HG03342 (cell line): Measurements from ENCODE around the gene MRPS26.
"Not testable (repeated sequence)": the region's sequence is repeated elsewhere in the genome, so short reads cannot be mapped to it uniquely, and the experiment has no call there.

Experiments used
- ATAC-seq: cut with Tn5 transposase; IDR thresholded peaks from one replicate; pipeline ENCODE4 v1.9.1; 2021; ENCODE audit warnings: mild to moderate bottlenecking, moderate library complexity; ENCODE audit not compliant: unreplicated experiment

Gene MRPS26

GRCh38 chr20:3072530-3073250, 26.8 kb downstream of the MRPS26 start:
- no peak for ATAC-seq

GRCh38 chr20:3073251-3073643, 27.4 kb downstream of the MRPS26 start:
- ATAC-seq, result not testable (repeated sequence)

- ATAC-seq, result no peak
These were observed 29.0 kb downstream of the MRPS26 start for GRCh38 chr20:3074812-3075211.

GRCh38 chr20:3075315-3075714, 29.5 kb downstream of the MRPS26 start:
- not testable (repeated sequence) for ATAC-seq

- ATAC-seq, result no peak
These were observed 31.8 kb downstream of the MRPS26 start for GRCh38 chr20:3077618-3078134.

- ATAC-seq, result no peak
These were observed 35.1 kb downstream of the MRPS26 start for GRCh38 chr20:3080939-3081388.

GRCh38 chr20:3081641-3082040, 35.8 kb downstream of the MRPS26 start:
- no peak for ATAC-seq

GRCh38 chr20:3082306-3082951, 36.6 kb downstream of the MRPS26 start:
- ATAC-seq, result no peak

- ATAC-seq, result no peak
These were observed 37.4 kb downstream of the MRPS26 start for GRCh38 chr20:3082955-3083952.

GRCh38 chr20:3084283-3084985, 38.6 kb downstream of the MRPS26 start, which contains the start of gene AVP:
TSS of gene AVP (minus strand) at chr20:3084724. CDS start at chr20:3084674, 50 bp downstream.
- ATAC-seq, result no peak

- ATAC-seq, result no peak
These were observed 39.1 kb downstream of the MRPS26 start for GRCh38 chr20:3084986-3085360.

- ATAC-seq, result no peak
These were observed 39.8 kb downstream of the MRPS26 start for GRCh38 chr20:3085571-3086072.

- ATAC-seq, result no peak
These were observed 42.2 kb downstream of the MRPS26 start for GRCh38 chr20:3088031-3088430.

GRCh38 chr20:3090565-3090964, 44.7 kb downstream of the MRPS26 start:
- ATAC-seq, result no peak

- ATAC-seq, result no peak
These were observed 46.9 kb downstream of the MRPS26 start for GRCh38 chr20:3092611-3093379.

GRCh38 chr20:3093861-3094361, 48.1 kb downstream of the MRPS26 start:
- no peak for ATAC-seq

- no peak for ATAC-seq
These were observed 49.2 kb downstream of the MRPS26 start for GRCh38 chr20:3094848-3095629.
